HepG2 (cell line): ENCODE data around the gene UEVLD. TPM values are rescaled to one million over a fixed set of nuclear protein-coding genes. Genes with fewer than 3 reads are reported as not detected.

Experiments used
- ATAC-seq: fragments of 200-7000 bp; cut with Tn5 transposase; 3 replicates; pipeline ENCODE4 v1.9.1; 2020; ENCODE audit warnings: mild to moderate bottlenecking, moderate library complexity
- BruUV-seq: library from RNA; stranded (reverse); fragments of 400-500 nt; replicated peaks from 2 replicates; lab custom pipeline; 2021; lab: Mats Ljungman, UMichigan
- CTCF ChIA-PET: fragments of 300-600 bp; formaldehyde crosslinking; extraction: SDS; loops from one replicate; lab custom pipeline; 2021; ENCODE audit warnings: low total read pairs, inconsistent platforms, low intra/inter-chr PET ratio; lab: Yijun Ruan, JAX
- POLR2A ChIA-PET: fragments of 350-600 bp; sonication (Branson Sonifier 250); formaldehyde crosslinking; loops from one replicate; lab custom pipeline; 2020; ENCODE audit warnings: antibody characterized with exemption, inconsistent platforms; lab: Yijun Ruan, JAX
- DNase-seq: peaks from one replicate; pipeline ENCODE4 v3.0.0-alpha.2; 2015; ENCODE audit warnings: low spot score
- FAIRE-seq: peaks from 3 replicates; lab custom pipeline; 2011; peaks lifted over from hg19 to GRCh38; lab: Jason Lieb, UNC
- H2AFZ ChIP-seq: one replicate; pipeline ENCODE4 v1.6.1; 2011; ENCODE audit warnings: low read length, inconsistent platforms
- H3K27ac ChIP-seq: fragments of 300-600 bp; 3 replicates; pipeline ENCODE4 v1.8.0; 2011; ENCODE audit warnings: mixed run types, mild to moderate bottlenecking, mixed read lengths, low read length, inconsistent platforms; ENCODE audit not compliant: insufficient read depth; ENCODE audit errors: extremely low read length
- H3K27me3 ChIP-seq, 2 experiments: fragments of 200-600 bp in 1 of 2; 2 replicates in 1 of 2; 3 replicates in 1 of 2; pipeline versions ENCODE4 v1.6.0 to v1.8.0; 2011; ENCODE audit warnings: low read length in 2 of 2, mild to moderate bottlenecking in 2 of 2, moderate library complexity in 2 of 2, inconsistent platforms in 1 of 2; ENCODE audit not compliant: insufficient read depth in 2 of 2, control insufficient read depth in 1 of 2
- H3K36me3 ChIP-seq, 2 experiments: fragments of 200-600 bp in 1 of 2; replicated peaks in 1 of 2; 2 replicates in 1 of 2; 3 replicates in 1 of 2; pipeline versions ENCODE4 v1.5.1 to v1.8.0; 2011; ENCODE audit warnings: low read length in 2 of 2, inconsistent platforms in 1 of 2; ENCODE audit not compliant: insufficient read depth in 2 of 2, control insufficient read depth in 1 of 2
- H3K4me1 ChIP-seq: 2 replicates; pipeline ENCODE4 v1.5.1; 2012; ENCODE audit warnings: low read length, inconsistent platforms; ENCODE audit not compliant: insufficient read depth
- H3K4me2 ChIP-seq: 2 replicates; pipeline ENCODE4 v1.6.0; 2011; ENCODE audit warnings: low read depth, low read length, inconsistent platforms
- H3K4me3 ChIP-seq, 3 experiments: fragments of 200-600 bp in 1 of 3; sonication (generic), shearing (Covaris generic) in 1 of 3; replicated peaks in 1 of 3; 2 replicates each; pipeline ENCODE4 v1.5.1; 2011 to 2016; ENCODE audit warnings: low read length in 3 of 3, inconsistent platforms in 2 of 3, low read depth in 2 of 3, mild to moderate bottlenecking in 2 of 3, control low read depth in 1 of 3, mixed read lengths in 1 of 3; ENCODE audit not compliant: insufficient read depth in 1 of 3
- H3K79me2 ChIP-seq: one replicate; pipeline ENCODE4 v1.6.1; 2011; ENCODE audit warnings: low read length, inconsistent platforms; ENCODE audit not compliant: insufficient read depth
- H3K9ac ChIP-seq: 2 replicates; pipeline ENCODE4 v1.6.0; 2011; ENCODE audit warnings: mild to moderate bottlenecking, low read depth, low read length, inconsistent platforms; ENCODE audit not compliant: insufficient read depth
- H3K9me3 ChIP-seq: 2 replicates; pipeline ENCODE4 v1.5.1; 2012; ENCODE audit warnings: mild to moderate bottlenecking, low read length
- H4K20me1 ChIP-seq: 2 replicates; pipeline ENCODE4 v1.6.0; 2011; ENCODE audit warnings: inconsistent platforms, mild to moderate bottlenecking, low read length, moderate library complexity; ENCODE audit not compliant: insufficient read depth
- ATF7 ChIP-seq, 2 experiments: fragments of 450-650 bp in 1 of 2; sonication (generic) in 1 of 2; formaldehyde crosslinking in 1 of 2; IDR thresholded peaks; 2 replicates each; pipeline versions ENCODE4 v1.4.0 to v1.6.1; 2016 to 2020; ENCODE audit warnings: antibody characterized with exemption in 1 of 2, mild to moderate bottlenecking in 1 of 2, missing genetic modification reagents in 1 of 2
- PAWR ChIP-seq: sonication (generic); formaldehyde crosslinking; IDR thresholded peaks from 2 replicates; pipeline ENCODE4 v1.4.0; 2020; ENCODE audit warnings: missing genetic modification reagents, mild to moderate bottlenecking, borderline replicate concordance
- PHF20 ChIP-seq: sonication (generic); formaldehyde crosslinking; IDR thresholded peaks from 2 replicates; pipeline ENCODE4 v1.5.0; 2020; ENCODE audit warnings: mild to moderate bottlenecking, missing genetic modification reagents
- RFX3 ChIP-seq: IDR thresholded peaks from 2 replicates; pipeline ENCODE4 v1.6.1; 2016; ENCODE audit warnings: missing biosample characterization, missing genetic modification reagents
- SETDB1 ChIP-seq: sonication (generic); formaldehyde crosslinking; IDR thresholded peaks from 2 replicates; pipeline ENCODE4 v1.5.1; 2020; ENCODE audit warnings: missing genetic modification reagents, mild to moderate bottlenecking, borderline replicate concordance
- SP4 ChIP-seq: sonication (generic); formaldehyde crosslinking; IDR thresholded peaks from 2 replicates; pipeline ENCODE4 v1.8.1; 2023; ENCODE audit warnings: mild to moderate bottlenecking, missing genetic modification reagents
- WGBS: methylation state at CpG from one replicate; pipeline ENCODE4 v1.1.6; 2017; ENCODE audit warnings: low lambda C conversion rate; 5-methylcytosine and 5-hydroxymethylcytosine counted together
- in situ Hi-C: cut with HindIII; loops from 2 replicates; pipeline ENCODE4 v1.10.0; 2017; ENCODE audit warnings: low pct_unique_long_range_greater_than_20kb; ENCODE audit not compliant: extremely low pct_ligation_motif_present
- intact Hi-C: fragments of 100-400 bp; cut with micrococcal nuclease; formaldehyde crosslinking; loops from one replicate; pipeline ENCODE4 v1.10.0; 2022; ENCODE audit not compliant: unreplicated experiment
- polyA plus RNA-seq, 8 experiments: library from polyadenylated mRNA; depleted of rRNA in 3 of 8; stranded (reverse) in 7 of 8; unstranded in 1 of 8; fragments of >200 nt; fragmentation: Illumina TruSeq in 4 of 8; extraction: Trizol in 4 of 8; gene quantifications; 2 replicates each; pipeline versions ENCODE4 v1.2.1 to v1.2.3, GENCODE V29; 2011 to 2016; ENCODE audit warnings: low read depth in 4 of 8, missing spikeins in 1 of 8, mixed read lengths in 1 of 8; ENCODE audit not compliant: insufficient read depth in 1 of 8
- total RNA-seq, 5 experiments: library from RNA; depleted of rRNA; stranded (reverse); fragments of >200 nt; fragmentation: Illumina TruSeq; extraction: Trizol; gene quantifications; 2 replicates each; pipeline ENCODE4 v1.2.3, GENCODE V29; 2016; ENCODE audit warnings: low read depth in 1 of 5
- TF ChIP-seq, protein P1 (sequence below): sonication (generic); formaldehyde crosslinking; conservative IDR thresholded peaks from 2 replicates; pipeline ENCODE4 v1.4.0; 2020; ENCODE audit warnings: missing genetic modification reagents
- TF ChIP-seq, protein P2 (sequence below): sonication (generic); formaldehyde crosslinking; IDR thresholded peaks from 2 replicates; pipeline ENCODE4 v1.4.0; 2020; ENCODE audit warnings: mild to moderate bottlenecking, missing genetic modification reagents
- TF ChIP-seq, protein P3 (sequence below): sonication (generic); formaldehyde crosslinking; IDR thresholded peaks from 2 replicates; pipeline ENCODE4 v1.4.0; 2020; ENCODE audit warnings: mild to moderate bottlenecking, low read depth, missing genetic modification reagents
- TF ChIP-seq, protein P4 (sequence below): sonication (generic); formaldehyde crosslinking; IDR thresholded peaks from 2 replicates; pipeline ENCODE4 v1.8.0; 2022; ENCODE audit warnings: mild to moderate bottlenecking, missing genetic modification reagents, moderate library complexity
- TF ChIP-seq, protein P5 (sequence below): sonication (generic); formaldehyde crosslinking; IDR thresholded peaks from 2 replicates; pipeline ENCODE4 v1.9.0; 2021; ENCODE audit warnings: missing genetic modification reagents, mild to moderate bottlenecking, borderline replicate concordance

The UEVLD gene
- total and polyA plus RNA-seq, 2 of the 13 experiments (the other 11 are each of a cell fraction or from before 2014, with no cell fraction given), result 5.7 to 13.7 TPM

DNA sequence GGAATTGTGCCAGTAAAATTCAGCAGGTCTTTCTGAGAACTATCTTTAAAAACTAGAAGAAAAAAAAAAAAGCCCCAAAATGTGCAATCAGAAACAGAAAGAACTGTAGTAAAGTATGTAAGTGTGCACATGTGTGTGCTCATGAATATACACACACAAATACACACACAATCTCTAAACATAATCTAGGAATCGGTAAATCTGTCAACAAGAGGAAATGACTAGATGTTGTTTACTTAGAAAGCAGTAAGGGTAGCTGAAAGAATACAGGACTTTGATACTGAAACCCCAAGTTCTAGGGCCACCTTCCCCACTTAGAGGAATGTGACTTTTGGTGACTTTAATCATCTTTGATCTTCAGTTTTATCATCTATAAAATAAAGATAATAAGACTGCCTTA is 13.2 kb downstream of the UEVLD start (continued):
- TF ChIP-seq, protein P1, sequence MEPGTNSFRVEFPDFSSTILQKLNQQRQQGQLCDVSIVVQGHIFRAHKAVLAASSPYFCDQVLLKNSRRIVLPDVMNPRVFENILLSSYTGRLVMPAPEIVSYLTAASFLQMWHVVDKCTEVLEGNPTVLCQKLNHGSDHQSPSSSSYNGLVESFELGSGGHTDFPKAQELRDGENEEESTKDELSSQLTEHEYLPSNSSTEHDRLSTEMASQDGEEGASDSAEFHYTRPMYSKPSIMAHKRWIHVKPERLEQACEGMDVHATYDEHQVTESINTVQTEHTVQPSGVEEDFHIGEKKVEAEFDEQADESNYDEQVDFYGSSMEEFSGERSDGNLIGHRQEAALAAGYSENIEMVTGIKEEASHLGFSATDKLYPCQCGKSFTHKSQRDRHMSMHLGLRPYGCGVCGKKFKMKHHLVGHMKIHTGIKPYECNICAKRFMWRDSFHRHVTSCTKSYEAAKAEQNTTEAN (CRISPR knock-in tag), result 0 out of 2 replicates have a peak, but pooled peaks have one; percentile 18
- TF ChIP-seq, all 625 proteins: peak for 6

DNA sequence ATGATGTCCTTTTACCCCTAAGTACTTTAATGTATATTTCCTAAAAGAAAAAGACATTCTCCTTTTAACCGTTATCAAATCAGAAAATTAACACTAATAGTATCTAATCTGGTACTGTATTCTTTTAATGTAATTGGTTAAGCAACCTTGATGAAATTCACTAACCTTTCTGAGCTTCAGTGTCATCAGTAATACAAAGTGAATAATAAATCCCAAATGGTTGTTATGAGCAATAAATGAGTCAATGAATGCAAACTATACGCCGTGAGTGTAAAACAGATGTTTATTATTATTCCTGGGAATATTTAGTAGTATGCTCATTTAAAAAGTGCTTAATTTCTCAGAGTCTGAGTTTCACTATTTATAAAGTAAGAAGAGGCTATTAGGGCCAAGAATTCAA is 21.5 kb downstream of the UEVLD start:
- H3K4me3 ChIP-seq, result no peak overlapping the region
- H3K36me3 ChIP-seq, result peaks cover 3 to 14% of the 10 kb centered on the region in 2 experiments
- no peaks in the 10 kb centered on the region for H4K20me1 ChIP-seq
- BruUV-seq, result no TSS peak
- no peak overlapping the region for H3K4me2 ChIP-seq
- CTCF ChIA-PET, result no interaction called here
- no peak overlapping the region for H3K9ac ChIP-seq
- no peaks in the 10 kb centered on the region for H3K4me1 ChIP-seq
- intact Hi-C loops, result no loop called here
- H3K9me3 ChIP-seq, result no peaks in the 10 kb centered on the region
- 97% methylated on average over 3 of the region's 3 CpGs for WGBS
- no peak overlapping the region for H2AFZ ChIP-seq
- in situ Hi-C loops, result no loop called here
- no peaks in the 10 kb centered on the region for H3K27me3 ChIP-seq
- no peak overlapping the region for H3K27ac ChIP-seq
- no peak for DNase-seq
- FAIRE-seq, result no peak
- ATAC-seq, result no peak
- POLR2A ChIA-PET, result no interaction called here
- H3K79me2 ChIP-seq, result no peaks in the 10 kb centered on the region
- TF ChIP-seq, protein P2, sequence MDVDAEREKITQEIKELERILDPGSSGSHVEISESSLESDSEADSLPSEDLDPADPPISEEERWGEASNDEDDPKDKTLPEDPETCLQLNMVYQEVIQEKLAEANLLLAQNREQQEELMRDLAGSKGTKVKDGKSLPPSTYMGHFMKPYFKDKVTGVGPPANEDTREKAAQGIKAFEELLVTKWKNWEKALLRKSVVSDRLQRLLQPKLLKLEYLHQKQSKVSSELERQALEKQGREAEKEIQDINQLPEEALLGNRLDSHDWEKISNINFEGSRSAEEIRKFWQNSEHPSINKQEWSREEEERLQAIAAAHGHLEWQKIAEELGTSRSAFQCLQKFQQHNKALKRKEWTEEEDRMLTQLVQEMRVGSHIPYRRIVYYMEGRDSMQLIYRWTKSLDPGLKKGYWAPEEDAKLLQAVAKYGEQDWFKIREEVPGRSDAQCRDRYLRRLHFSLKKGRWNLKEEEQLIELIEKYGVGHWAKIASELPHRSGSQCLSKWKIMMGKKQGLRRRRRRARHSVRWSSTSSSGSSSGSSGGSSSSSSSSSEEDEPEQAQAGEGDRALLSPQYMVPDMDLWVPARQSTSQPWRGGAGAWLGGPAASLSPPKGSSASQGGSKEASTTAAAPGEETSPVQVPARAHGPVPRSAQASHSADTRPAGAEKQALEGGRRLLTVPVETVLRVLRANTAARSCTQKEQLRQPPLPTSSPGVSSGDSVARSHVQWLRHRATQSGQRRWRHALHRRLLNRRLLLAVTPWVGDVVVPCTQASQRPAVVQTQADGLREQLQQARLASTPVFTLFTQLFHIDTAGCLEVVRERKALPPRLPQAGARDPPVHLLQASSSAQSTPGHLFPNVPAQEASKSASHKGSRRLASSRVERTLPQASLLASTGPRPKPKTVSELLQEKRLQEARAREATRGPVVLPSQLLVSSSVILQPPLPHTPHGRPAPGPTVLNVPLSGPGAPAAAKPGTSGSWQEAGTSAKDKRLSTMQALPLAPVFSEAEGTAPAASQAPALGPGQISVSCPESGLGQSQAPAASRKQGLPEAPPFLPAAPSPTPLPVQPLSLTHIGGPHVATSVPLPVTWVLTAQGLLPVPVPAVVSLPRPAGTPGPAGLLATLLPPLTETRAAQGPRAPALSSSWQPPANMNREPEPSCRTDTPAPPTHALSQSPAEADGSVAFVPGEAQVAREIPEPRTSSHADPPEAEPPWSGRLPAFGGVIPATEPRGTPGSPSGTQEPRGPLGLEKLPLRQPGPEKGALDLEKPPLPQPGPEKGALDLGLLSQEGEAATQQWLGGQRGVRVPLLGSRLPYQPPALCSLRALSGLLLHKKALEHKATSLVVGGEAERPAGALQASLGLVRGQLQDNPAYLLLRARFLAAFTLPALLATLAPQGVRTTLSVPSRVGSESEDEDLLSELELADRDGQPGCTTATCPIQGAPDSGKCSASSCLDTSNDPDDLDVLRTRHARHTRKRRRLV (CRISPR knock-in tag), result no peak
- TF ChIP-seq, protein P3, sequence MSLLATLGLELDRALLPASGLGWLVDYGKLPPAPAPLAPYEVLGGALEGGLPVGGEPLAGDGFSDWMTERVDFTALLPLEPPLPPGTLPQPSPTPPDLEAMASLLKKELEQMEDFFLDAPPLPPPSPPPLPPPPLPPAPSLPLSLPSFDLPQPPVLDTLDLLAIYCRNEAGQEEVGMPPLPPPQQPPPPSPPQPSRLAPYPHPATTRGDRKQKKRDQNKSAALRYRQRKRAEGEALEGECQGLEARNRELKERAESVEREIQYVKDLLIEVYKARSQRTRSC (CRISPR knock-in tag), result no peak
- TF ChIP-seq RFX3 (CRISPR knock-in tag) (no peak), ATF7 (IDR thresholded peaks at IDR 0.05) (no peak), ATF7 (CRISPR knock-in tag; IDR thresholded peaks at IDR 0.05) (no peak), SP4 (no peak), PAWR (no peak), PHF20 (no peak), SETDB1 (CRISPR knock-in tag) (no peak)
- TF ChIP-seq, protein P4, sequence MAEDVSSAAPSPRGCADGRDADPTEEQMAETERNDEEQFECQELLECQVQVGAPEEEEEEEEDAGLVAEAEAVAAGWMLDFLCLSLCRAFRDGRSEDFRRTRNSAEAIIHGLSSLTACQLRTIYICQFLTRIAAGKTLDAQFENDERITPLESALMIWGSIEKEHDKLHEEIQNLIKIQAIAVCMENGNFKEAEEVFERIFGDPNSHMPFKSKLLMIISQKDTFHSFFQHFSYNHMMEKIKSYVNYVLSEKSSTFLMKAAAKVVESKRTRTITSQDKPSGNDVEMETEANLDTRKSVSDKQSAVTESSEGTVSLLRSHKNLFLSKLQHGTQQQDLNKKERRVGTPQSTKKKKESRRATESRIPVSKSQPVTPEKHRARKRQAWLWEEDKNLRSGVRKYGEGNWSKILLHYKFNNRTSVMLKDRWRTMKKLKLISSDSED (CRISPR knock-in tag), result no peak
- TF ChIP-seq, protein P5, sequence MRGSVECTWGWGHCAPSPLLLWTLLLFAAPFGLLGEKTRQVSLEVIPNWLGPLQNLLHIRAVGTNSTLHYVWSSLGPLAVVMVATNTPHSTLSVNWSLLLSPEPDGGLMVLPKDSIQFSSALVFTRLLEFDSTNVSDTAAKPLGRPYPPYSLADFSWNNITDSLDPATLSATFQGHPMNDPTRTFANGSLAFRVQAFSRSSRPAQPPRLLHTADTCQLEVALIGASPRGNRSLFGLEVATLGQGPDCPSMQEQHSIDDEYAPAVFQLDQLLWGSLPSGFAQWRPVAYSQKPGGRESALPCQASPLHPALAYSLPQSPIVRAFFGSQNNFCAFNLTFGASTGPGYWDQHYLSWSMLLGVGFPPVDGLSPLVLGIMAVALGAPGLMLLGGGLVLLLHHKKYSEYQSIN (CRISPR knock-in tag), result no peak
